NCI-H1436 treated with DMSO at 0.1 percent for 48 hours (cell line): ENCODE measurements around the gene EFNB3.

Experiments used
- DNase-seq: peaks from one replicate; lab custom pipeline; 2025; lab: John Stamatoyannopoulos, UW

EFNB3 gene

GRCh38 chr17:7717756-7718350, 12.9 kb downstream of the EFNB3 start:
- no peak for DNase-seq

GRCh38 chr17:7719661-7720060, 14.7 kb downstream of the EFNB3 start:
- DNase-seq, result no peak

- no peak for DNase-seq
Measured at GRCh38 chr17:7720125-7720524, 15.1 kb downstream of the EFNB3 start.

- DNase-seq, result no peak
Measured at GRCh38 chr17:7721612-7722011, 16.6 kb downstream of the EFNB3 start.

- DNase-seq, result no peak
Measured at GRCh38 chr17:7727886-7728285, 22.9 kb downstream of the EFNB3 start.

- DNase-seq, result no peak
Measured at GRCh38 chr17:7729816-7730215, 24.8 kb downstream of the EFNB3 start.

- no peak for DNase-seq
Measured at GRCh38 chr17:7732981-7733539, 28.1 kb downstream of the EFNB3 start.

- no peak for DNase-seq
Measured at GRCh38 chr17:7737601-7738000, 32.6 kb downstream of the EFNB3 start.

- no peak for DNase-seq
Measured at GRCh38 chr17:7739746-7740145, 34.7 kb downstream of the EFNB3 start.

GRCh38 chr17:7740481-7741001, 35.5 kb downstream of the EFNB3 start:
- no peak for DNase-seq

GRCh38 chr17:7742729-7743128, 37.7 kb downstream of the EFNB3 start:
- DNase-seq, result no peak

GRCh38 chr17:7744416-7744815, 39.4 kb downstream of the EFNB3 start:
- no peak for DNase-seq

GRCh38 chr17:7745748-7746470, 40.9 kb downstream of the EFNB3 start:
- DNase-seq, result no peak

- DNase-seq, result no peak
Measured at GRCh38 chr17:7747635-7748071, 42.7 kb downstream of the EFNB3 start.

GRCh38 chr17:7748076-7748775, 43.2 kb downstream of the EFNB3 start:
- DNase-seq, result no peak

GRCh38 chr17:7750321-7750821, 45.4 kb downstream of the EFNB3 start:
- DNase-seq, result no peak

- no peak for DNase-seq
Measured at GRCh38 chr17:7754656-7755055, 49.7 kb downstream of the EFNB3 start.

- no peak for DNase-seq
Measured at GRCh38 chr17:7755095-7755890, 50.3 kb downstream of the EFNB3 start.

- DNase-seq, result no peak
Measured at GRCh38 chr17:7756968-7757367, 52.0 kb downstream of the EFNB3 start.
